HG02798 (cell line): ENCODE measurements around the gene BEAN1.

Experiments used
- ATAC-seq: cut with Tn5 transposase; IDR thresholded peaks from one replicate; pipeline ENCODE4 v1.9.1; 2021; ENCODE audit warnings: mild to moderate bottlenecking; ENCODE audit not compliant: unreplicated experiment, poor library complexity

The BEAN1 gene

GRCh38 chr16:66516509-66516807 lies 89.4 kb downstream of the BEAN1 start:
- no peak for ATAC-seq

- peak; percentile 99 for ATAC-seq
These were observed 89.9 kb downstream of the BEAN1 start for GRCh38 chr16:66516808-66517585.

GRCh38 chr16:66517586-66518263 lies 90.6 kb downstream of the BEAN1 start:
- no peak for ATAC-seq

DNA sequence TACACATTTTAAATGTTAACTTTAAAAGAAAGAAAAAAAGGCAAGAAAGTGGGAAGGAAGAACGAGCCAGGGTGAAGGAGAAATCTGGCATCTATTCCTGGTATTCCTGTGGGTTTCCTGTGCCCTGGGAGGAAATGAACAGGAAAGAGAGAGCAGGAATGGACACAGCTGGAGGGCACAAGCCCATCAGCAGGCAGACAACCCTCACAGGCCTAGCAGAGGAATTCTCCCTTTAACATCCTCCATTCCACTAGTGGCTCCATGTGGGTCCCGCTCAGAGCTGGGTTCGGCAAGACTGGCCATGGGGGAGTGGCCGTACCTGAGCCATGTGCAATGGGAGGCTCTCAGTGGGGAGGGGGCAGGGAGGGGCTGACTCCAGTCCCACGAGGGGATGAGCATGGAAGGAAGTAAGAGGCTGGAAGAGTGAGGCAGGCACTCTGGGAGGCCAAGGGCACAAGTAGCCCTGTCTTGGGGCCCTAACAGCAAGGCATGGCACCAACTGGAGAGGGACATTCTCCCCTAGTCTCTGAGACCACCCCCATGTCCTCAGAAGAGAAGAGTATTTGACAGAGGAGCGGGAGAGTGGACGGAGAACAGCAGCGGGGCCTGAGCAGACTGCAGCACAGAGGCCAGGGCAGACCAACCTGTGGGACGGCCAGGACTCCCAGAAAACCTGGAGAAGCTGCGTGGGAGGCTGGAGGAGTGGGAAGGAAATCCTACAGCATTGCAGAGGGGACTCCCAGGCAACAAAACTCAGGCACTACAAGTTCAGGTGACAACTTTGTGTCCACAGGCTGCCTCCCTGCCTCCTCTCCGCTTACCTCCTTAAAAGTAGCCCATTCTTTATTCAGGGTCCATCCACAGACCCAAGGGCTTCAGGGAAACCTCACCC lies 92.6 kb downstream of the BEAN1 start:
- ATAC-seq, result no peak

DNA sequence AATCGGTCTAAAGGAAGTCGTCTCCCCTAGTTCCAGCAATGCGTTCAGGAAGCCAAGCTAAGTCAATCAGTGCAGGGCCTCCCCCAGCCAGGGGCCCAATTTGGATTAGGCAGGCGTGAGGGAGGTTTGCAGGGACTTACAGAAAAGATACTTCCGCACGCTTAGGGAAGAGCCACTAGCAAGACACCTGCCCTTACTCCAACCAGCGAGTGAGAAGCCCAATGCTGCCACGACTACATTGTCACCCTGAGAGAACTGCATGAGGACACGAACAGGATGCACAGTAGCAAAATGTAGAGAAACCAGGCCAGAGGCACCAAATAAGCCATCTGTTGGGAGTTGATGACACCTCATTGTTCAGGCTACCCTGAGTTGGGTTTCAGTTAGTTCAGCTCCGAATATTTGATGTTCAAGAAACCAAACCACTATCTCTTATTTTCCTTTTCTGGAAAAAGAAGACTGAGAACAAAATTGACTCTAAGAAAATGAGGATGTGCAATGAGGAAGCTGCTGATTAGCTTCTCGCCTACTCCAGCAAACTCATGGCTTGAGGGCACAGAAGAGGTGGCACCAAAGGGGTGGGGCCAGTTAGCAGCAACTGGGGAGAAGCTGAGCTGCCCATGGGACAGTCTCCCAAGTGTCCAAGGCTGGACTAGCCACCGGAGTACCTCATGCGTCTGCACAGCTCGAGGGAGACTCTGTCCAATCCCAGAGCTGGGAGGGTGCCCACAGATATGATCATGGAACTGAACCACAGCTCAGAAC lies 93.5 kb downstream of the BEAN1 start:
- no peak for ATAC-seq

- no peak for ATAC-seq
These were observed 94.2 kb downstream of the BEAN1 start for GRCh38 chr16:66521252-66521713.

- peak; percentile 48 for ATAC-seq
These were observed 95.1 kb downstream of the BEAN1 start for GRCh38 chr16:66521951-66522771.

- no peak for ATAC-seq
These were observed 95.9 kb downstream of the BEAN1 start for GRCh38 chr16:66522816-66523590.

DNA sequence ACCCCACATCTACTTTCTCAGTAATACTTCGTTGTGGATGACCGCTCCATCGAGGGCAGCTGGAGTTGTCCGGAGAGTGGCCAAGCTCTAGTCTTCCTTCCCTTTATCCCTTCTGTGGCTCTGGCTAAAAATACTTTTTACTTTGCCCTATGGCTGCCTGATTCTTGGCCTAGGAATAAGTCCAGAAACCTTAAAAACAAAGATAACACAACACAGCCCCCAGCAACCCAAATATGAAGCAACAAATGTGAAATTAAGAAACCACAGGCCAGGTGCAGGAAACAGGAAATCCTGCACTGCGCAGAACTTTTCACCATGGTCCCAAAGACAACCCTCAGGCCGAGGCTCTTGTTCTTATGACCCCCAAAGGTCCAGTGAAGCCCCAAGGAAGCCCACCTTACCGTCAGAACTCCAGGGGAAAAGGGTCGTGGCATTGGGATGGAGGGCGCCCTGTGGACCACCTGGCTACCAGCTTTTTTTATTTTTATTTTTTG lies 96.8 kb downstream of the BEAN1 start:
- peak; percentile 54 for ATAC-seq

- peak; percentile 67 for ATAC-seq
These were observed 97.6 kb downstream of the BEAN1 start for GRCh38 chr16:66524601-66525164.

DNA sequence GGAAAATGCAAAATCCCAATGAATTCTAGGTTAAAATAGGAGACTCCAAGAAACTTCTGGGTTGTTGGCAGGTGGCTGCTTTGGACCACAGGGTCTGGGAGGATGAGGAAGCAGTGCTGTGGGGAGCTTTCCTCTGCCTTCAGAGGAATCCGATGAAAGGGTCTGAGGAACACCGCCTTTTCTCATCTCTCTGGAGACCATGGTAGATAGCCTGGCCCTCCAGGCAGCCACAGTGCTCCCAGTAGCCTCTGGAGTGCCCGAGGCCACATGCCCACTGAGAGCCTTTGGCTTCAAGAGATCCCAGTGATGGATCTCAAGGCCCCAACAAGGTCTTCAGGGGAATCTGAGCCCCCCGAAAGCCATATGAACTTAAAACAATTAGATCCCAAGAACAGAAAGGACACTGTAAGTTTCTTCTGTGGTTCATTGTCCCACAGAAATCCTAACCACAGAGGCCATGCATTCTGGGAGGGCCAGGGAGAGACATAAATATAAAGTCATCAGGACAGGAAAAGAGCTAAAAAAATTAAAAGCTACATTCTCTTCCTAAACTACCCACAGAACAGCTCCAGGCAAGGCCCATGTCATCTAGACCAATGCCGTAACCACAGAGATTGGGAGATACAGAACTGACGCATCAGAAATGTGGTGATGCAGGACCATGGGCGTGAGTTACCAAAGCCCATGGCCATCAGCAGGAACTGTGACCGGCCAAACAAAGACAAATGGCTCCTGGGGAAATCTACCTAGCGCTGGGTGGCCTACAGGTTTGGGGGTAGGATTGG lies 98.5 kb downstream of the BEAN1 start:
- ATAC-seq, result no peak

DNA sequence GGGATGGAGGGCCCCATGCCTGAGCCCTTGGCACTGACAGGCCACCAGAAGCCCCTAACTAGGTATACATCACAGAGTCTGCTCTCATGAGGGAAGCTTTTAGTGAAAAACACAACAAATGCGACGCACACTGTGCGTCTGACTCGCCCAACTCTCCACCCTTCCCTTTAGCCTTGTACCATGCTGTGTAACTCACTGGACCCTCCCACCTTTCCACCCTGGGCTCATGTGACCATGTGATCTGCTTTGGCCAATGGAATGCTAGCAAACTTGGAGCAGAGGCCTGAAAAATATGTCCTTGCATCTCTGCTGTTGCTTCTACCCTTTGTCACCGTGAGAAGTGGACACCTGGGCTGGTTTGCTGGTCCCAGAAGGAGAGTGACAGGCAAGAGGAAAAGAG lies 101.2 kb downstream of the BEAN1 start:
- ATAC-seq, result no peak

- ATAC-seq, result no peak
These were observed 102.4 kb downstream of the BEAN1 start for GRCh38 chr16:66529475-66529874.
